ENCODE results near the gene PLEKHB2.

PLEKHB2 gene

DNA sequence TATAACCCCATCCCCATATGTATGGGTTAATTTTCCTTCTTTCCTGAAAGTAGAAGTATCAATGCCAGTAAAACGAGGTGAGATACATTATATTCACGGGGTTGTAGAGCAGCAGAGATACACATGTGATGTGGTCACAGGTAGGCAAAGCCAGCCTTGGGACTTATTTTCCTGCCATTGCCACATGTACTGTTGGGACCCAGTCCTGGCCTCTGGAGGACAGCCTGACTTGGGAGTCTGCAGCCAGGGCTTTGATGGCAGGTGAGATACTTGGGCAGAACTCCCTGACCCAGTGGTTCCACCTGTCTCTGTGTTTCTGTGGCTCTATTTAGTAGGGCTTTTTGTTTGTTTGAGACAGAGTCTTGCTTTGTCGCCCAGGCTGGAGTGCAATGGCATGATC lies 18.1 kb downstream of the PLEKHB2 start:
- no peak overlapping the region for H3K4me2 ChIP-seq (ENCODE audit: insufficient read depth, low read length)
- H4K20me1 ChIP-seq (ENCODE audit: insufficient read depth, low read length), result peaks cover 42% of the 10 kb centered on the region

GRCh38 chr2:131125195-131125757 lies 20.1 kb downstream of the PLEKHB2 start:
- H4K20me1 ChIP-seq (ENCODE audit: insufficient read depth, low read length), result peaks cover 31% of the 10 kb centered on the region
- no peak for TF ChIP-seq EZH2 (IDR thresholded peaks at IDR 0.05; ENCODE audit: borderline replicate concordance, low read depth, low read length, severe bottlenecking)
- no peak for TF ChIP-seq CTCF (IDR thresholded peaks at IDR 0.05; ENCODE audit: borderline replicate concordance, extremely low read depth, low read length, poor library complexity, severe bottlenecking)
- no peak overlapping the region for H3K9ac ChIP-seq (ENCODE audit: low read depth, low read length)
- peaks cover 82% of the 10 kb centered on the region for H3K36me3 ChIP-seq (ENCODE audit: insufficient read depth, low read length)
- no peak overlapping the region for H2AFZ ChIP-seq (ENCODE audit: low read depth, low read length)
- H3K79me2 ChIP-seq (ENCODE audit: insufficient read depth, low read length), result peaks cover 37% of the 10 kb centered on the region
- H3K4me1 ChIP-seq (ENCODE audit: insufficient read depth, low read length), result no peaks in the 10 kb centered on the region
- no peak overlapping the region for H3K4me3 ChIP-seq (ENCODE audit: low read depth in 1 of 2, low read length in 2 of 2)
- DNase-seq (no peak), ATAC-seq (ENCODE audit: insufficient read depth, low read depth) (no peak)
- no peak overlapping the region for H3K27ac ChIP-seq (ENCODE audit: low read length)
- no peak overlapping the region for H3K4me2 ChIP-seq (ENCODE audit: insufficient read depth, low read length)
- H3K27me3 ChIP-seq (ENCODE audit: insufficient read depth, low read length, poor library complexity), result no peaks in the 10 kb centered on the region
- no peaks in the 10 kb centered on the region for H3K9me3 ChIP-seq (ENCODE audit: insufficient read depth, low read length, severe bottlenecking)

More for the DNA sequence above, 18.1 kb downstream of the PLEKHB2 start:
- no peak for TF ChIP-seq CTCF (IDR thresholded peaks at IDR 0.05; ENCODE audit: borderline replicate concordance, extremely low read depth, low read length, poor library complexity, severe bottlenecking)
- no peak for TF ChIP-seq EZH2 (IDR thresholded peaks at IDR 0.05; ENCODE audit: borderline replicate concordance, low read depth, low read length, severe bottlenecking)
- no peaks in the 10 kb centered on the region for H3K9me3 ChIP-seq (ENCODE audit: insufficient read depth, low read length, severe bottlenecking)
- no peak for ATAC-seq (ENCODE audit: insufficient read depth, low read depth)
- H2AFZ ChIP-seq (ENCODE audit: low read depth, low read length), result no peak overlapping the region
- no peaks in the 10 kb centered on the region for H3K4me1 ChIP-seq (ENCODE audit: insufficient read depth, low read length)
- H3K4me3 ChIP-seq (ENCODE audit: low read depth in 1 of 2, low read length in 2 of 2), result no peak overlapping the region
- peaks cover 58% of the 10 kb centered on the region for H3K79me2 ChIP-seq (ENCODE audit: insufficient read depth, low read length)
- no peaks in the 10 kb centered on the region for H3K27me3 ChIP-seq (ENCODE audit: insufficient read depth, low read length, poor library complexity)
- no peak overlapping the region for H3K9ac ChIP-seq (ENCODE audit: low read depth, low read length)
- H3K36me3 ChIP-seq (ENCODE audit: insufficient read depth, low read length), result peaks cover 63% of the 10 kb centered on the region
- no peak overlapping the region for H3K27ac ChIP-seq (ENCODE audit: low read length)
- DNase-seq, result no peak

- Histone ChIP-seq H4K20me1 (ENCODE audit: insufficient read depth, low read length) (peaks cover 21% of the 10 kb centered on the region), H3K4me3 (ENCODE audit: low read depth in 1 of 2, low read length in 2 of 2) (no peak overlapping the region), H3K9me3 (ENCODE audit: insufficient read depth, low read length, severe bottlenecking) (no peaks in the 10 kb centered on the region), H3K27ac (ENCODE audit: low read length) (no peak overlapping the region), H3K27me3 (ENCODE audit: insufficient read depth, low read length, poor library complexity) (no peaks in the 10 kb centered on the region), H2AFZ (ENCODE audit: low read depth, low read length) (no peak overlapping the region), H3K9ac (ENCODE audit: low read depth, low read length) (no peak overlapping the region), H3K4me2 (ENCODE audit: insufficient read depth, low read length) (no peak overlapping the region), H3K4me1 (ENCODE audit: insufficient read depth, low read length) (no peaks in the 10 kb centered on the region), H3K79me2 (ENCODE audit: insufficient read depth, low read length) (peaks cover 28% of the 10 kb centered on the region), H3K36me3 (ENCODE audit: insufficient read depth, low read length) (peaks cover 81% of the 10 kb centered on the region)
- ATAC-seq (ENCODE audit: insufficient read depth, low read depth) (no peak), DNase-seq (no peak)
- TF ChIP-seq EZH2 (IDR thresholded peaks at IDR 0.05; ENCODE audit: borderline replicate concordance, low read depth, low read length, severe bottlenecking) (no peak), CTCF (IDR thresholded peaks at IDR 0.05; ENCODE audit: borderline replicate concordance, extremely low read depth, low read length, poor library complexity, severe bottlenecking) (no peak)
Observed at GRCh38 chr2:131126436-131126835, 21.3 kb downstream of the PLEKHB2 start.
